HepG2 (cell line): ENCODE results near the gene CCDC57. TPM values are rescaled to one million over a fixed set of nuclear protein-coding genes. Genes with fewer than 3 reads are reported as not detected.
A peak's percentile ranks its signal among the peaks of the same experiment; 100 is the strongest.

ENCODE experiments used
- ATAD3A ChIP-seq: sonication (generic); formaldehyde crosslinking; IDR thresholded peaks from 2 replicates; pipeline ENCODE4 v1.4.0; 2020; ENCODE audit warnings: missing genetic modification reagents
- CEBPG ChIP-seq: IDR thresholded peaks from 2 replicates; pipeline ENCODE4 v1.6.1; 2016
- FOXA3 ChIP-seq: IDR thresholded peaks from 2 replicates; pipeline ENCODE4 v1.6.1; 2016; ENCODE audit warnings: missing genetic modification reagents, missing compliant biosample characterization
- GLI4 ChIP-seq: sonication (generic); formaldehyde crosslinking; IDR thresholded peaks from 2 replicates; pipeline ENCODE4 v1.5.1; 2020; ENCODE audit warnings: missing genetic modification reagents, mild to moderate bottlenecking, moderate library complexity, borderline replicate concordance
- HMG20B ChIP-seq: conservative IDR thresholded peaks from 2 replicates; pipeline ENCODE4 v1.6.1; 2016; ENCODE audit warnings: missing genetic modification reagents, missing compliant biosample characterization
- LCORL ChIP-seq, 2 experiments: fragments of 450-650 bp in 1 of 2; sonication (generic) in 1 of 2; formaldehyde crosslinking in 1 of 2; IDR thresholded peaks; 2 replicates each; pipeline versions ENCODE4 v1.5.0 to v1.6.1; 2017 to 2020; ENCODE audit warnings: antibody characterized with exemption in 1 of 2, missing genetic modification reagents in 1 of 2
- MBD4 ChIP-seq: IDR thresholded peaks from 2 replicates; pipeline ENCODE4 v1.6.1; 2012; ENCODE audit warnings: low read length, inconsistent platforms, borderline replicate concordance
- MZF1 ChIP-seq: sonication (generic); formaldehyde crosslinking; IDR thresholded peaks from 2 replicates; pipeline ENCODE4 v1.8.1; 2023; ENCODE audit warnings: mild to moderate bottlenecking, missing genetic modification reagents, borderline replicate concordance
- NFKBIZ ChIP-seq: IDR thresholded peaks from 2 replicates; pipeline ENCODE4 v1.6.1; 2018; ENCODE audit warnings: missing genetic modification reagents, missing compliant biosample characterization
- NR2C2 ChIP-seq: sonication (generic); formaldehyde crosslinking; IDR thresholded peaks from 2 replicates; pipeline ENCODE4 v1.4.0; 2020; ENCODE audit warnings: missing genetic modification reagents, mild to moderate bottlenecking, moderate library complexity, borderline replicate concordance
- PPARG ChIP-seq: conservative IDR thresholded peaks from 2 replicates; pipeline ENCODE4 v1.6.1; 2016; ENCODE audit warnings: missing biosample characterization, missing genetic modification reagents
- REL ChIP-seq: sonication (generic); formaldehyde crosslinking; conservative IDR thresholded peaks from 2 replicates; pipeline ENCODE4 v1.8.0; 2022; ENCODE audit warnings: mild to moderate bottlenecking, missing genetic modification reagents, moderate library complexity
- RXRB ChIP-seq: IDR thresholded peaks from 2 replicates; pipeline ENCODE4 v1.6.1; 2016; ENCODE audit warnings: borderline replicate concordance, missing genetic modification reagents, missing compliant biosample characterization
- SMAD9 ChIP-seq: sonication (generic); formaldehyde crosslinking; IDR thresholded peaks from 2 replicates; pipeline ENCODE4 v1.5.1; 2020; ENCODE audit warnings: mild to moderate bottlenecking, missing genetic modification reagents
- ZBTB21 ChIP-seq: sonication (generic); formaldehyde crosslinking; IDR thresholded peaks from 2 replicates; pipeline ENCODE4 v1.4.0; 2020; ENCODE audit warnings: missing genetic modification reagents
- ZFP91 ChIP-seq: sonication (generic); formaldehyde crosslinking; IDR thresholded peaks from 2 replicates; pipeline ENCODE4 v1.9.0; 2022; ENCODE audit warnings: missing genetic modification reagents, mild to moderate bottlenecking, borderline replicate concordance
- ZNF615 ChIP-seq: sonication (generic); formaldehyde crosslinking; IDR thresholded peaks from 2 replicates; pipeline ENCODE4 v1.5.0; 2020; ENCODE audit warnings: mild to moderate bottlenecking, missing genetic modification reagents, borderline replicate concordance
- ZNF776 ChIP-seq: sonication (generic); formaldehyde crosslinking; IDR thresholded peaks from 2 replicates; pipeline ENCODE4 v1.4.0; 2020; ENCODE audit warnings: mild to moderate bottlenecking, missing genetic modification reagents
- ZSCAN5A ChIP-seq: sonication (generic); formaldehyde crosslinking; IDR thresholded peaks from 2 replicates; pipeline ENCODE4 v1.8.0; 2022; ENCODE audit warnings: mild to moderate bottlenecking, missing genetic modification reagents, borderline replicate concordance
- ZXDC ChIP-seq: sonication (generic); formaldehyde crosslinking; IDR thresholded peaks from 2 replicates; pipeline ENCODE4 v1.5.0; 2020; ENCODE audit warnings: mild to moderate bottlenecking, missing genetic modification reagents
- ZZZ3 ChIP-seq: sonication (generic); formaldehyde crosslinking; IDR thresholded peaks from 2 replicates; pipeline ENCODE4 v1.4.0; 2020; ENCODE audit warnings: missing genetic modification reagents, mild to moderate bottlenecking, borderline replicate concordance
- polyA plus RNA-seq, 8 experiments: library from polyadenylated mRNA; depleted of rRNA in 3 of 8; stranded (reverse) in 7 of 8; unstranded in 1 of 8; fragments of >200 nt; fragmentation: Illumina TruSeq in 4 of 8; extraction: Trizol in 4 of 8; gene quantifications; 2 replicates each; pipeline versions ENCODE4 v1.2.1 to v1.2.3, GENCODE V29; 2011 to 2016; ENCODE audit warnings: low read depth in 4 of 8, missing spikeins in 1 of 8, mixed read lengths in 1 of 8; ENCODE audit not compliant: insufficient read depth in 1 of 8
- total RNA-seq, 5 experiments: library from RNA; depleted of rRNA; stranded (reverse); fragments of >200 nt; fragmentation: Illumina TruSeq; extraction: Trizol; gene quantifications; 2 replicates each; pipeline ENCODE4 v1.2.3, GENCODE V29; 2016; ENCODE audit warnings: low read depth in 1 of 5

CCDC57 gene
- total and polyA plus RNA-seq, 2 of the 13 experiments (the other 11 are each of a cell fraction or from before 2014, with no cell fraction given), result 59.3 to 59.9 TPM

GRCh38 chr17:82228278-82228841 lies 15.7 kb upstream of the CCDC57 start (continued):
- peak; percentile 91; the same call in 1 of the 2 replicates for TF ChIP-seq ZXDC
- no peak for TF ChIP-seq CEBPG (CRISPR knock-in tag)
- TF ChIP-seq RXRB (CRISPR knock-in tag), result no peak
- TF ChIP-seq ZFP91 (CRISPR knock-in tag), result peak; percentile 64; the same call in 1 of the 2 replicates
- no peak for TF ChIP-seq ZSCAN5A (CRISPR knock-in tag)
- TF ChIP-seq REL (CRISPR knock-in tag), result 0 out of 2 replicates have a peak, but pooled peaks have one; percentile 70
- TF ChIP-seq ATAD3A (CRISPR knock-in tag), result no peak
- no peak for TF ChIP-seq ZBTB21 (CRISPR knock-in tag)
- 0 out of 2 replicates have a peak, but pooled peaks have one; percentile 6 for TF ChIP-seq ZZZ3
- no peak for TF ChIP-seq ZNF776 (CRISPR knock-in tag)
- peak; percentile 7; the same call in 1 of the 2 replicates for TF ChIP-seq FOXA3 (CRISPR knock-in tag)
- no peak for TF ChIP-seq MBD4
- no peak for TF ChIP-seq PPARG (CRISPR knock-in tag)
- TF ChIP-seq NR2C2 (CRISPR knock-in tag), result peak; percentile 8; the same call in 1 of the 2 replicates
- no peak for TF ChIP-seq SMAD9 (CRISPR knock-in tag)
- TF ChIP-seq NFKBIZ (CRISPR knock-in tag), result no peak
- TF ChIP-seq GLI4 (CRISPR knock-in tag), result no peak
- TF ChIP-seq ZNF615 (CRISPR knock-in tag), result no peak
- no peak for TF ChIP-seq MZF1 (CRISPR knock-in tag)
- TF ChIP-seq LCORL (IDR thresholded peaks at IDR 0.05), result no peak
- 0 out of 2 replicates have a peak, but pooled peaks have one; percentile 79 for TF ChIP-seq LCORL (CRISPR knock-in tag; IDR thresholded peaks at IDR 0.05)
- no peak for TF ChIP-seq HMG20B (CRISPR knock-in tag)
